ENCODE data around the gene CDCP1.

Gene CDCP1, protein sequence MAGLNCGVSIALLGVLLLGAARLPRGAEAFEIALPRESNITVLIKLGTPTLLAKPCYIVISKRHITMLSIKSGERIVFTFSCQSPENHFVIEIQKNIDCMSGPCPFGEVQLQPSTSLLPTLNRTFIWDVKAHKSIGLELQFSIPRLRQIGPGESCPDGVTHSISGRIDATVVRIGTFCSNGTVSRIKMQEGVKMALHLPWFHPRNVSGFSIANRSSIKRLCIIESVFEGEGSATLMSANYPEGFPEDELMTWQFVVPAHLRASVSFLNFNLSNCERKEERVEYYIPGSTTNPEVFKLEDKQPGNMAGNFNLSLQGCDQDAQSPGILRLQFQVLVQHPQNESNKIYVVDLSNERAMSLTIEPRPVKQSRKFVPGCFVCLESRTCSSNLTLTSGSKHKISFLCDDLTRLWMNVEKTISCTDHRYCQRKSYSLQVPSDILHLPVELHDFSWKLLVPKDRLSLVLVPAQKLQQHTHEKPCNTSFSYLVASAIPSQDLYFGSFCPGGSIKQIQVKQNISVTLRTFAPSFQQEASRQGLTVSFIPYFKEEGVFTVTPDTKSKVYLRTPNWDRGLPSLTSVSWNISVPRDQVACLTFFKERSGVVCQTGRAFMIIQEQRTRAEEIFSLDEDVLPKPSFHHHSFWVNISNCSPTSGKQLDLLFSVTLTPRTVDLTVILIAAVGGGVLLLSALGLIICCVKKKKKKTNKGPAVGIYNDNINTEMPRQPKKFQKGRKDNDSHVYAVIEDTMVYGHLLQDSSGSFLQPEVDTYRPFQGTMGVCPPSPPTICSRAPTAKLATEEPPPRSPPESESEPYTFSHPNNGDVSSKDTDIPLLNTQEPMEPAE

DNA sequence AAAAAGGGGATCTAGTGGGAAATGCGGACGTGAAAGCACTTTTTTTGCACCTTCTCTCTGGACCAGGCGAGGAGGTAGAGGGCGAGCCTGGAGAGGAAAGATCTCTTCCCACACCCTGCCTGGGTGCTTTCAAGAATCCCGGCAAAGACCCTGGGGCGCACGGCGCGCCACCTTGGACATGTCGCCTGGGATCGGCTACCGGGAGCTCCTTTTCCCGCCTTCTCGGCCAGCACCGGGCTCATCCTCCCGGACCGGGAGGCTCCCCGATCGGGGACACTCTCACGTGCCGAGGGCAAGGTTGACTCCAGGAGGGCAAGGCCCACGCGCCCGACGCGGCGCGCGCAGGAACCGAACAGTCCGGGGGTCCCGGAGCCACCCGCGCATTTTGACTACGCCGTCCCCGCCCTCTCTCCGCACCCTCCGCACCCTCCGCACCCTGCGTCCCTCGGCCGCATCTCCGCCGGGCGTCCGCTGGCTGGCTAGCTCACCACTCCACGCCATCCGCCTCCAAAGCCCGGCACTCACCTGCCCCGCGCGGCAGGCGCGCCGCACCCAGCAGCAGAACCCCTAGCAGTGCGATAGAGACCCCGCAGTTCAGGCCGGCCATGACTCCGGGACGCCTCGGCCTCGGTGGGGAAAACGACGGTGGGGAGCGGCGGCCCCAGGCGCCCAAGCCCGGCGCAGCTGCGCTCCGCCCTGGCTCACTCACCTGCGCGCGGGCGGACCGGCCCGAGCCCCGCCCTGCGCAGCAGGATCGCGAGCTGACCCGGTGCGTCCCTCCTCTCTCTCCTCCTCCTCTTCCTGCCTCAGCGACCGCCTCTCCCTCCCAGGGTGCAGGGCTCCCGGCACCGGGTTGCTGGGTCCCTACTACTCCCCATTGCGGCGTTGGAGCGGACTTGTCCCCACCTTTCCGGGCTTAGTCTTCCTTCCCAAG, at the start of gene CDCP1:
CDCP1 (minus strand) TSS at position 698 of the 934 bp plus-strand sequence; CDS start at position 607, 91 bp downstream.
- peaks cover 20% of the 10 kb centered on the region for H3K4me1 ChIP-seq (ENCODE audit: control insufficient read depth, insufficient read depth, low read length)
- H3K9ac ChIP-seq (ENCODE audit: low read length): peak within 1 kb of the TSS; percentile 85
- H3K27me3 ChIP-seq (ENCODE audit: control insufficient read depth, insufficient read depth, low read length): peaks cover 8% of the 10 kb centered on the region
- no peaks in the 10 kb centered on the region for H3K9me3 ChIP-seq (ENCODE audit: control insufficient read depth, low read length)
- H3K4me3 ChIP-seq (ENCODE audit: low read length): peak within 1 kb of the TSS; percentile 45
- H3K36me3 ChIP-seq (ENCODE audit: control insufficient read depth, insufficient read depth, low read length): no peaks in the 10 kb centered on the region

DNA sequence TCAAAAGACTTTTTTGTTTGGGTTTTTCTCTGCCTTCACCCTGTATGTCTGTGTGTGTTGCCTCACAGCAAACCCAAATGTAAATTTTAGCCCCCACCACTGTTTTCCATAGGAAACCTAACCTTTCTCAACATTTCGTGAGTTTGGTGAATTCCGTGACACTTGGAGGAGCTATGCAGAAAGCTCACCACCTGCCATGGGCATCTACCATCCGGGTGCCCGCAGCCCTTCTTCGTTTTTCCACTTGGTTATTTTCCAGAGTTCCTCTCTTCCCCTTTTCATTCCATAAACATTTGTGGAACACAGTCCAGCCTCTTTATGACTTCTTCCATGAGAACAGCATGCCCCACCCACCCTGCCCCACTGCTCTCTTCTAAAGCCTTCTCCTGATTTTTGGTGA, 48.6 kb upstream of the CDCP1 start:
- no peaks in the 10 kb centered on the region for H3K27me3 ChIP-seq (ENCODE audit: control insufficient read depth, insufficient read depth, low read length)

DNA sequence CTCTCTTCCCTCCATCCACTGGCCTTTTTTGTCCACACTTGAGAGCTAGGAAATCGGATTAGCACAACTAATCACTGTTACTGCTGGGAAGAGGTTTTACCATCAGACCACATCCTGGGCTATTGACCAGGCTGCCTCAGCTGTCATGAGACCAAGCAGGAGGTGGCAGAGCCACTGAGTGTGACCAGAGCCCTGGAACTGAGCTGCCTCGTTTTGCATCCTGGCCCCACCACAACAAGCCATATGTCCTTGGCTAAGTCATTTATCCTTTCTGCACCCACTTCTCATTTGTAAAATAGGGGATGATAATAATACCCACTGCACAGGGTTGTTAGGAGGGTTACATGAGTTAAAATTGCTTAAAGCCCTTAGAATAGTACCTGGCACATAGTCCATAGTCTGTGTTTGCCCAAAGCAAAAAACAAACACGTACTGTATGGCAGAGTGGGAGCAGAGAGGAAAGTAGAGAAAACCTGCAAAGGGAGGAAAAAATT, 45.8 kb upstream of the CDCP1 start:
- H3K9me3 ChIP-seq (ENCODE audit: control insufficient read depth, low read length): no peaks in the 10 kb centered on the region
- peaks cover 22% of the 10 kb centered on the region for H3K4me1 ChIP-seq (ENCODE audit: control insufficient read depth, insufficient read depth, low read length)
- H3K27me3 ChIP-seq (ENCODE audit: control insufficient read depth, insufficient read depth, low read length): no peaks in the 10 kb centered on the region
- H3K9ac ChIP-seq (ENCODE audit: low read length): peak overlapping the region; percentile 5
- no peak overlapping the region for H3K4me3 ChIP-seq (ENCODE audit: low read length)
- no peaks in the 10 kb centered on the region for H3K36me3 ChIP-seq (ENCODE audit: control insufficient read depth, insufficient read depth, low read length)

More for the DNA sequence above, 48.6 kb upstream of the CDCP1 start:
- Histone ChIP-seq H3K4me3 (ENCODE audit: low read length) (no peak overlapping the region), H3K9me3 (ENCODE audit: control insufficient read depth, low read length) (no peaks in the 10 kb centered on the region), H3K9ac (ENCODE audit: low read length) (no peak overlapping the region), H3K4me1 (ENCODE audit: control insufficient read depth, insufficient read depth, low read length) (peaks cover 37% of the 10 kb centered on the region), H3K36me3 (ENCODE audit: control insufficient read depth, insufficient read depth, low read length) (no peaks in the 10 kb centered on the region)

DNA sequence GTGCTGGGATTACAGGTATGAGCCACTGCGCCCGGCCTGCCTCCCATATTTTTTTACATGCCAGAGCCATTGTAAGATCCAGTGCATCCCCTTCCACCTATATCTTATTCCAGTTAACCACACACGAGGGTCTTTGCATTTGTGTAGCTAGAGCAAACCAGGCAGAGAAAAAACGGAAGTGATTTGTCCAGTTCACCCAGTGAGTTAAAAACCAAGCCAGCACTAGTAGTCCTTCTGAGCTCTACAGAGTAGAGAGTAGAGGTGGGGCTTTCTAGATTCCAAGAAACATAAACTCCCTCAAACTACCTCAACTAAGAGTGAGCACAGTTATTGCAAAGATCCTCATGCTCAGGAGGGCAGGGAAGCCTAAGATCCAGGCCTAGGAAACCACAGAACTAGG, 45.2 kb upstream of the CDCP1 start:
- peak overlapping the region; percentile 5 for H3K9ac ChIP-seq (ENCODE audit: low read length)
- no peaks in the 10 kb centered on the region for H3K27me3 ChIP-seq (ENCODE audit: control insufficient read depth, insufficient read depth, low read length)
- no peaks in the 10 kb centered on the region for H3K9me3 ChIP-seq (ENCODE audit: control insufficient read depth, low read length)
- H3K36me3 ChIP-seq (ENCODE audit: control insufficient read depth, insufficient read depth, low read length): no peaks in the 10 kb centered on the region
- H3K4me3 ChIP-seq (ENCODE audit: low read length): no peak overlapping the region
- peaks cover 22% of the 10 kb centered on the region for H3K4me1 ChIP-seq (ENCODE audit: control insufficient read depth, insufficient read depth, low read length)

DNA sequence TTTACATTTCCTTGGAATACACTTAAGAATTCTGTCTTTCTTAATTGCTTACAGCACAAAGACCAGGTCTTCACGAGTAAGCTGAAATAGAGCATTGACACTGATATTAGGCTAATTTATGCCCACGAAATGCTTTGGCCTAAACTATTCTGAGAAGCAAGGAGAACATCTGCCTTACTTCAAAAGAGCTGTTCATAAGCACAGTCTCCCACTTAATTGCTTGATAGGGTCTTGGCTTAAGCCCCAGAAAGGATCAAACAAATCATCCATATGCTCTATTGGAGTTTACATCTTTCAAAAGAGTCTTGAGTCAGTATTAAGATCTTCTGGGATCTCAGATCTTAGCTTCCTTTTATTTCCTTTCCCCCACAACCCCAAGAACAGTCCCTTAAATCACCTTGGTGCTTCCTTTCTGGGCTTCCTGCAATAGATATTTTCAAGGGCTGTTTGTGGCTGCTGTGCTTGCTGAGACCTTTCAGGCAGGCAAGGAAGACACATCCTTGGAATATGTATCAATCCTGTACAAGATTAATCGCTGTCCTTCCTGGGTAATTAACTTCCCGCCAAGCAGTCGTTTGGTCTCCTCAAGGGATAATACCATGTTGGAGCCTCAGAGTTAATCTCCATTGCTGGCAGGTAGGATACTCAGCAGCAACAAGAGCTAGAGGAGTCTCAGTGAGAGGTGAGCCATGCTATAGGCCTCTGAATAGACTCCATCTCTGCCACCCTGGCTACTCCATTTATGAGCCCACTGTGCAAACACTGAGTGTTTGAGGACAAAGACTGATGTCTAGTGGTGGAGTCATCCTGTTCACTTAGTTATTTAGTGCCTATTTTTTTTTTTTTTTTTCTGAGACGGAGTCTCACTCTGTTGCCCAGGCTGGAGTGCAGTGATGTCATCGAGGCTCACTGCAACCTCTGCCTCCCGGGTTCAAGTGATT, 42.8 kb upstream of the CDCP1 start:
- no peaks in the 10 kb centered on the region for H3K36me3 ChIP-seq (ENCODE audit: control insufficient read depth, insufficient read depth, low read length)
- H3K9me3 ChIP-seq (ENCODE audit: control insufficient read depth, low read length): no peaks in the 10 kb centered on the region
- H3K4me3 ChIP-seq (ENCODE audit: low read length): no peak overlapping the region
- H3K9ac ChIP-seq (ENCODE audit: low read length): no peak overlapping the region
- H3K4me1 ChIP-seq (ENCODE audit: control insufficient read depth, insufficient read depth, low read length): peaks cover 26% of the 10 kb centered on the region
- no peaks in the 10 kb centered on the region for H3K27me3 ChIP-seq (ENCODE audit: control insufficient read depth, insufficient read depth, low read length)

DNA sequence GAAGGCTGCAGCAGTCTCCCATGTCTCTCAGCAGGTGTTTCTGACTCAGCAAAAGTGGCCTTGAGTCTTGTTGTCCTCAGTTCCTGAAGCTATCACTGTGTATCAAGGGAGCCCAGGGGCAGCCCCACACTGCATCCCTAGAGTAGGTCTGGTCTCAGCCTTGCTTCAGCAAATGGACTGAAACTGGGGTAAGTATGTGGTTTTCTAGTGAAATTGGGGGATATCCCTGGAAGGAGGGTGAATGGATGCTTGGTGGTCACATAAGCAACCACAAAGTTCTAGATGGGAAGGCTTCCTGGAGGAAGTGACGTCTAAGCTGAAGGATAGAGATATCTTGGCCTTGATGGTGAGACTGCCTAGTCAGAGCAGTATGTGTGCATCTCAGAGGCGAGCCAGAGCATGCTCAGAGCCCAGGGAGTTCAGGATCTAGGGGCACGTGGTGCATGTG, 41.5 kb upstream of the CDCP1 start:
- no peaks in the 10 kb centered on the region for H3K27me3 ChIP-seq (ENCODE audit: control insufficient read depth, insufficient read depth, low read length)
- H3K9ac ChIP-seq (ENCODE audit: low read length): no peak overlapping the region
- peaks cover 30% of the 10 kb centered on the region for H3K4me1 ChIP-seq (ENCODE audit: control insufficient read depth, insufficient read depth, low read length)
- H3K36me3 ChIP-seq (ENCODE audit: control insufficient read depth, insufficient read depth, low read length): no peaks in the 10 kb centered on the region
- H3K4me3 ChIP-seq (ENCODE audit: low read length): no peak overlapping the region
- no peaks in the 10 kb centered on the region for H3K9me3 ChIP-seq (ENCODE audit: control insufficient read depth, low read length)

DNA sequence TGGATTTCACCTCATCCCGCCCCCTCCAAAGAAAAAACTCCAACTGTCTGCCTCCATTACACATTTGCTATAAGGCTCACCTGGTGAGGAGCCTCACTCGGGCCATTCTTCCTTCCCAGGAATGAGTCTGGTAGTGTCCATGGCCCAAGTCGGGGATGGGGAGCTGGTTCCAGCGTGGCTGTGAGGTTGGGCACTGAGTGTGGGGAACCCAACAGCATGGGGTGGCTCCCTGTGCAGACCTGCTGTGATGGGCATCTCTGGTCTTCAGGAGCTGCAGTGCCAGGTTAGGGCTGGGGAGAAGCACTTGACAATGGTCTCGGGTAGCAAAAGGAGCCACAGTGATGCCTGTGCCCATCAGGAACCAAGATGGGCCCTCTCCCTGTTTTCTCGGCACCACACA, 40.7 kb upstream of the CDCP1 start:
- H3K4me3 ChIP-seq (ENCODE audit: low read length): no peak overlapping the region
- H3K9ac ChIP-seq (ENCODE audit: low read length): no peak overlapping the region
- no peaks in the 10 kb centered on the region for H3K36me3 ChIP-seq (ENCODE audit: control insufficient read depth, insufficient read depth, low read length)
- H3K4me1 ChIP-seq (ENCODE audit: control insufficient read depth, insufficient read depth, low read length): peaks cover 30% of the 10 kb centered on the region
- H3K9me3 ChIP-seq (ENCODE audit: control insufficient read depth, low read length): no peaks in the 10 kb centered on the region
- no peaks in the 10 kb centered on the region for H3K27me3 ChIP-seq (ENCODE audit: control insufficient read depth, insufficient read depth, low read length)

GRCh38 chr3:45185461-45185860, 39.3 kb upstream of the CDCP1 start:
- no peaks in the 10 kb centered on the region for H3K9me3 ChIP-seq (ENCODE audit: control insufficient read depth, low read length)
- H3K9ac ChIP-seq (ENCODE audit: low read length): no peak overlapping the region
- no peaks in the 10 kb centered on the region for H3K36me3 ChIP-seq (ENCODE audit: control insufficient read depth, insufficient read depth, low read length)
- no peaks in the 10 kb centered on the region for H3K27me3 ChIP-seq (ENCODE audit: control insufficient read depth, insufficient read depth, low read length)
- H3K4me3 ChIP-seq (ENCODE audit: low read length): no peak overlapping the region
- H3K4me1 ChIP-seq (ENCODE audit: control insufficient read depth, insufficient read depth, low read length): peaks cover 36% of the 10 kb centered on the region

- no peaks in the 10 kb centered on the region for H3K9me3 ChIP-seq (ENCODE audit: control insufficient read depth, low read length)
- H3K4me1 ChIP-seq (ENCODE audit: control insufficient read depth, insufficient read depth, low read length): peaks cover 38% of the 10 kb centered on the region
- no peak overlapping the region for H3K9ac ChIP-seq (ENCODE audit: low read length)
- H3K27me3 ChIP-seq (ENCODE audit: control insufficient read depth, insufficient read depth, low read length): no peaks in the 10 kb centered on the region
- no peak overlapping the region for H3K4me3 ChIP-seq (ENCODE audit: low read length)
- H3K36me3 ChIP-seq (ENCODE audit: control insufficient read depth, insufficient read depth, low read length): no peaks in the 10 kb centered on the region
These were observed 38.9 kb upstream of the CDCP1 start for GRCh38 chr3:45185052-45185451.

GRCh38 chr3:45183872-45184262, 37.7 kb upstream of the CDCP1 start:
- H3K4me3 ChIP-seq (ENCODE audit: low read length): no peak overlapping the region
- no peaks in the 10 kb centered on the region for H3K27me3 ChIP-seq (ENCODE audit: control insufficient read depth, insufficient read depth, low read length)
- H3K9ac ChIP-seq (ENCODE audit: low read length): peak overlapping the region; percentile 52
- H3K4me1 ChIP-seq (ENCODE audit: control insufficient read depth, insufficient read depth, low read length): peaks cover 45% of the 10 kb centered on the region
- H3K9me3 ChIP-seq (ENCODE audit: control insufficient read depth, low read length): no peaks in the 10 kb centered on the region
- no peaks in the 10 kb centered on the region for H3K36me3 ChIP-seq (ENCODE audit: control insufficient read depth, insufficient read depth, low read length)
